Measurements from ENCODE around the gene ZDHHC14.

The ZDHHC14 gene

GRCh38 chr6:157471895-157472686 lies 91.1 kb downstream of the ZDHHC14 start:
- no peak for TF ChIP-seq TAF1 (IDR thresholded peaks at IDR 0.05; ENCODE audit: low read depth)
- no peak for TF ChIP-seq RAD21 (IDR thresholded peaks at IDR 0.05; ENCODE audit: low read depth)
- TF ChIP-seq TEAD4 (IDR thresholded peaks at IDR 0.05) = no peak
- TF ChIP-seq EP300 (IDR thresholded peaks at IDR 0.05; ENCODE audit: borderline replicate concordance) = no peak
- TF ChIP-seq EGR1 (IDR thresholded peaks at IDR 0.05) = no peak
- TF ChIP-seq NFIC (IDR thresholded peaks at IDR 0.05) = no peak
- TF ChIP-seq YY1 (IDR thresholded peaks at IDR 0.05; ENCODE audit: low read depth) = no peak
- no peak for TF ChIP-seq REST (IDR thresholded peaks at IDR 0.05; ENCODE audit: low read depth)
- no peak for TF ChIP-seq CREB1 (IDR thresholded peaks at IDR 0.05; ENCODE audit: low read depth)
- no peak for TF ChIP-seq CEBPB (IDR thresholded peaks at IDR 0.05)
- TF ChIP-seq ZBTB7A (IDR thresholded peaks at IDR 0.05; ENCODE audit: low read depth) = no peak

- TF ChIP-seq TEAD4 (IDR thresholded peaks at IDR 0.05) = no peak
- no peak for TF ChIP-seq CEBPB (IDR thresholded peaks at IDR 0.05)
- TF ChIP-seq TAF1 (IDR thresholded peaks at IDR 0.05; ENCODE audit: low read depth) = no peak
- no peak for TF ChIP-seq EP300 (IDR thresholded peaks at IDR 0.05; ENCODE audit: borderline replicate concordance)
- no peak for TF ChIP-seq CREB1 (IDR thresholded peaks at IDR 0.05; ENCODE audit: low read depth)
- TF ChIP-seq MAX (IDR thresholded peaks at IDR 0.05) = no peak
- TF ChIP-seq YY1 (IDR thresholded peaks at IDR 0.05; ENCODE audit: low read depth) = no peak
- no peak for TF ChIP-seq USF1 (IDR thresholded peaks at IDR 0.05)
- no peak for TF ChIP-seq FOXM1 (IDR thresholded peaks at IDR 0.05; ENCODE audit: borderline replicate concordance, low read depth)
Observed at GRCh38 chr6:157476797-157477196, 95.8 kb downstream of the ZDHHC14 start.

GRCh38 chr6:157478926-157479325 lies 97.9 kb downstream of the ZDHHC14 start:
- TF ChIP-seq CEBPB (IDR thresholded peaks at IDR 0.05) (no peak), EP300 (IDR thresholded peaks at IDR 0.05; ENCODE audit: borderline replicate concordance) (no peak), TCF12 (IDR thresholded peaks at IDR 0.05; ENCODE audit: low read depth) (no peak), USF1 (IDR thresholded peaks at IDR 0.05) (no peak), MAX (IDR thresholded peaks at IDR 0.05) (no peak), RAD21 (IDR thresholded peaks at IDR 0.05; ENCODE audit: low read depth) (no peak)

- TF ChIP-seq REST (IDR thresholded peaks at IDR 0.05; ENCODE audit: low read depth) (no peak), YY1 (IDR thresholded peaks at IDR 0.05; ENCODE audit: low read depth) (no peak), TCF12 (IDR thresholded peaks at IDR 0.05; ENCODE audit: low read depth) (no peak), FOXM1 (IDR thresholded peaks at IDR 0.05; ENCODE audit: borderline replicate concordance, low read depth) (no peak), CEBPB (IDR thresholded peaks at IDR 0.05) (no peak), EP300 (IDR thresholded peaks at IDR 0.05; ENCODE audit: borderline replicate concordance) (no peak), ZBTB7A (IDR thresholded peaks at IDR 0.05; ENCODE audit: low read depth) (no peak), RAD21 (IDR thresholded peaks at IDR 0.05; ENCODE audit: low read depth) (no peak), TAF1 (IDR thresholded peaks at IDR 0.05; ENCODE audit: low read depth) (no peak), MAX (IDR thresholded peaks at IDR 0.05) (no peak), TEAD4 (IDR thresholded peaks at IDR 0.05) (no peak), CREB1 (IDR thresholded peaks at IDR 0.05; ENCODE audit: low read depth) (no peak), NFIC (IDR thresholded peaks at IDR 0.05) (no peak), EGR1 (IDR thresholded peaks at IDR 0.05) (no peak), USF1 (IDR thresholded peaks at IDR 0.05) (no peak)
Observed at GRCh38 chr6:157479464-157480303, 98.7 kb downstream of the ZDHHC14 start.
